HL-60 (cell line): Measurements from ENCODE around the gene XPNPEP1.

Experiments used
- DNase-seq, 2 experiments: peaks; one replicate each; pipeline ENCODE4 v3.0.0-alpha.2; 2010 to 2020; ENCODE audit warnings: low read depth in 1 of 2, low spot score in 1 of 2
- H3K27ac ChIP-seq: fragments of 250-450 bp; sonication (Bioruptor Pico); replicated peaks from 2 replicates; pipeline ENCODE4 v1.5.1; 2020; ENCODE audit warnings: mild to moderate bottlenecking, moderate library complexity
- H3K27me3 ChIP-seq: fragments of 250-450 bp; sonication (Bioruptor Pico); 2 replicates; pipeline ENCODE4 v1.5.1; 2021; ENCODE audit warnings: mild to moderate bottlenecking, moderate library complexity; ENCODE audit not compliant: insufficient read depth, poor library complexity, severe bottlenecking
- H3K4me3 ChIP-seq: replicated peaks from 2 replicates; pipeline ENCODE4 v1.5.1; 2011; ENCODE audit warnings: mild to moderate bottlenecking, control low read depth, low read length; ENCODE audit not compliant: insufficient read depth
- GABPA ChIP-seq: IDR thresholded peaks from 2 replicates; pipeline ENCODE4 v1.6.1; 2012; ENCODE audit warnings: low read depth
- POLR2AphosphoS5 ChIP-seq: IDR thresholded peaks from 2 replicates; pipeline ENCODE4 v1.6.1; 2012; ENCODE audit warnings: low read depth
- REST ChIP-seq: IDR thresholded peaks from 2 replicates; pipeline ENCODE4 v1.6.1; 2012; ENCODE audit warnings: low read depth; ENCODE audit not compliant: insufficient replicate concordance
- SPI1 ChIP-seq: IDR thresholded peaks from 2 replicates; pipeline ENCODE4 v1.6.1; 2012; ENCODE audit warnings: low read depth, mild to moderate bottlenecking, borderline replicate concordance
- TF ChIP-seq, protein P1 (sequence below): IDR thresholded peaks from one replicate; pipeline ENCODE4 v1.5.1; 2011; ENCODE audit warnings: low read length, control low read depth, inconsistent platforms; ENCODE audit not compliant: insufficient read depth

XPNPEP1 gene

DNA sequence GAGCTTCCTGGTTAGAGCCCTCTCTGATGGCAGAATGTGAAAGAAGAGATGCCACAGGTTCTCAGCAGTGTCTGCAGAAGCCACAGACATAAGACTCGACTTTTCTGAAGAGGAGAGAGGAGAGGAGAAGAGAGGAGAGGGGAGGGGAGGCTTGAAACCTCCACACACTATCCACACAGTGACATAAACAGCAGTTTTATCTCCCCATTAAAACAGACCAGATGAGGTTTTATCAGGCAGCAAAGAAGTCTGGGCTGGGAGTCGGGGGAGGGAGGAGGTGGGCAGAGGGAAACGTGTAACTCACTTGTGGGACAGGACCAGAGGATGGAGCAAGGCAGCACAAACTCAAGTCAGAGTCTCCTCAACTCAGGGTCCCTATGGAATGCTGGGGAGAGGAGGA is 76.5 kb downstream of the XPNPEP1 start:
- no peak overlapping the region for H3K27ac ChIP-seq
- TF ChIP-seq REST (no peak), POLR2AphosphoS5 (no peak), GABPA (no peak), SPI1 (no peak)
- TF ChIP-seq, protein P1, sequence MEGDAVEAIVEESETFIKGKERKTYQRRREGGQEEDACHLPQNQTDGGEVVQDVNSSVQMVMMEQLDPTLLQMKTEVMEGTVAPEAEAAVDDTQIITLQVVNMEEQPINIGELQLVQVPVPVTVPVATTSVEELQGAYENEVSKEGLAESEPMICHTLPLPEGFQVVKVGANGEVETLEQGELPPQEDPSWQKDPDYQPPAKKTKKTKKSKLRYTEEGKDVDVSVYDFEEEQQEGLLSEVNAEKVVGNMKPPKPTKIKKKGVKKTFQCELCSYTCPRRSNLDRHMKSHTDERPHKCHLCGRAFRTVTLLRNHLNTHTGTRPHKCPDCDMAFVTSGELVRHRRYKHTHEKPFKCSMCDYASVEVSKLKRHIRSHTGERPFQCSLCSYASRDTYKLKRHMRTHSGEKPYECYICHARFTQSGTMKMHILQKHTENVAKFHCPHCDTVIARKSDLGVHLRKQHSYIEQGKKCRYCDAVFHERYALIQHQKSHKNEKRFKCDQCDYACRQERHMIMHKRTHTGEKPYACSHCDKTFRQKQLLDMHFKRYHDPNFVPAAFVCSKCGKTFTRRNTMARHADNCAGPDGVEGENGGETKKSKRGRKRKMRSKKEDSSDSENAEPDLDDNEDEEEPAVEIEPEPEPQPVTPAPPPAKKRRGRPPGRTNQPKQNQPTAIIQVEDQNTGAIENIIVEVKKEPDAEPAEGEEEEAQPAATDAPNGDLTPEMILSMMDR: no peak
- no peak for DNase-seq
- H3K4me3 ChIP-seq: no peak overlapping the region
- peaks cover 12% of the 10 kb centered on the region for H3K27me3 ChIP-seq

DNA sequence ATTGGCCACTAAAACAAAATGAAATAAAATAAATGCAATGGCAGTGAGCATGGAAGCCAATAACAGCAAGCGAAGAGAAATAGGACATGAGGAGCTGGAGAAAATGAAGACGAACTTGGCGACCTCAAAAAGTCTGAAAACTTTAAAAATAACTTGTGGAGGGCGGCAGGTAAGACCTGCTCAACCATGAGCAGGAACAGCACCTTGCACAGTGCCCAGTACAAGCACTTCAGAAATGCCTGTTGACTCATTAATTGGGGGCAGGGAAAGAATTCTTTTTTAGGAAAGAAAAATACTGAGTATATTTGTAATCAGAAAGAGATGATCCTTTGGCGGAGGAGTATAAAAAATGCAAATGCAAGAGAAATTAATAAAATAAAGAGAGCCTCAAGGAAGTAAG is 78.0 kb downstream of the XPNPEP1 start:
- no peak overlapping the region for H3K4me3 ChIP-seq
- H3K27me3 ChIP-seq: peaks cover 12% of the 10 kb centered on the region
- no peak for TF ChIP-seq SPI1
- TF ChIP-seq GABPA: no peak
- TF ChIP-seq, protein P1: no peak
- no peak for TF ChIP-seq REST
- TF ChIP-seq POLR2AphosphoS5: no peak
- no peak overlapping the region for H3K27ac ChIP-seq
- no peak for DNase-seq

DNA sequence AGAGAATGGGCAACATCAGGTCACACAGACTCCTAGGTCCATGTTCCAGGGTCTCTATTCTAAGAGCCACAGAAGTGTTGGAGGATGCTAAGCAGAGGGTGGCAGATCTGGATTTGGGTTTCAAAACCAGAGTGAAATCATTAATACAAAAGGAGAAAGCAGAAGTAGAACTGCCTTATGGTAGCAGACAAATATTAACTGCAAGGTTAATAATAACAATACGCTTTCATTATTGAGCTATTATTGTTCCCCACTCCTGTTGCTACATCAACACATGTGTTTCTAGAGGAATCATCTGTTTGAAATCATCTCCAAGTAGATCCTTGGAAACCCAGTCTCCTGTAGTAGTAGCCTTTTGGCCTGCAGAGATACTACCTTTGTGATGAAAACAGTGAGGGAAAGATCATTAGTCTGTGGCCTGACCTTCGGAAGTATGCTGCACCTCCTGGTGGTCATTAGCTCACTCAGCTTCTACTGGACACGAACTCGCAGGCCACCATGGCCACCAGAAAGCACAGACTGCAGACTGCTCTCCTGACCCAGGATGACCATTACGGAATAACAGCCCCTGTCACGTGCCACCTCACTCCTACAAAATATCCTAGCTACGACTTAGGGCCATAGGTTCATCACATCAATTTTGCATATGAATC is 84.6 kb downstream of the XPNPEP1 start:
- Histone ChIP-seq H3K4me3 (no peak overlapping the region), H3K27ac (no peak overlapping the region), H3K27me3 (peaks cover 6% of the 10 kb centered on the region)
- no peak for DNase-seq
- TF ChIP-seq POLR2AphosphoS5 (no peak), REST (no peak), SPI1 (no peak), GABPA (no peak)
- TF ChIP-seq, protein P1: no peak
